Uterus (tissue), 2 donors: ENCODE data around the gene TBC1D5.

Experiments used
- POLR2A ChIP-seq, 2 donors: fragments of 450-650 bp; IDR thresholded peaks; one replicate each; pipeline ENCODE4 v1.6.1; 2016; ENCODE audit warnings: antibody characterized with exemption in 2 of 2, mild to moderate bottlenecking in 1 of 2, moderate library complexity in 1 of 2
- TF ChIP-seq, protein P1 (sequence below), 4 experiments: fragments of 200-600 bp in 2 of 4; fragments of 450-650 bp in 2 of 4; sonication (generic) in 2 of 4; IDR thresholded peaks; one replicate each; pipeline ENCODE4 v1.5.1; 2016 to 2019; ENCODE audit warnings: antibody characterized with exemption in 4 of 4, mild to moderate bottlenecking in 2 of 4, moderate library complexity in 1 of 4

DNA sequence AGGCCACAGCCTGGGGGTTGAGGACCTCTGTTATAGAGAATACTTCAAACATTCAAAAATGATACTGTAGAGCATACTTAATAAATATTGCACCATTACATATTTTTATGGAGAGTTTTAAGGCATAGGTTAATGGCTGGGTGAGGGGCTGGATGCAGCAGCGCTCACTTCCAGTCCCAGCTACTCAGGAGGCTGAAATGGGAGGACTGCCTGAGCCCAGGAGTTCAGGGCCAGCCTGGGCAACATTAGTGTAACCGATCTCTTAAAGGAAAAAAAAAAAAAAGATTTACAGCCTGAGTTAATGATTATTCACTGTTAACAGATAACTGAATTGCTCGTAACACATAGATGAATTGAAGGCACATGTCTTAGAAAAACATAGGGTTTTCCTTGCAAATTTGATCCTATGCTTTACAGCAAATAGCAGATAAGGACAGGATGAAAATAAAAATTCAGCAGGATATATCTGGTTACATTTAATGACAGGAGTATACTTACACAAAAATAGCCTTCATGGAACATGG lies 282.9 kb downstream of the TBC1D5 start:
- no peak for TF ChIP-seq POLR2A (IDR thresholded peaks at IDR 0.05)
- TF ChIP-seq, protein P1, sequence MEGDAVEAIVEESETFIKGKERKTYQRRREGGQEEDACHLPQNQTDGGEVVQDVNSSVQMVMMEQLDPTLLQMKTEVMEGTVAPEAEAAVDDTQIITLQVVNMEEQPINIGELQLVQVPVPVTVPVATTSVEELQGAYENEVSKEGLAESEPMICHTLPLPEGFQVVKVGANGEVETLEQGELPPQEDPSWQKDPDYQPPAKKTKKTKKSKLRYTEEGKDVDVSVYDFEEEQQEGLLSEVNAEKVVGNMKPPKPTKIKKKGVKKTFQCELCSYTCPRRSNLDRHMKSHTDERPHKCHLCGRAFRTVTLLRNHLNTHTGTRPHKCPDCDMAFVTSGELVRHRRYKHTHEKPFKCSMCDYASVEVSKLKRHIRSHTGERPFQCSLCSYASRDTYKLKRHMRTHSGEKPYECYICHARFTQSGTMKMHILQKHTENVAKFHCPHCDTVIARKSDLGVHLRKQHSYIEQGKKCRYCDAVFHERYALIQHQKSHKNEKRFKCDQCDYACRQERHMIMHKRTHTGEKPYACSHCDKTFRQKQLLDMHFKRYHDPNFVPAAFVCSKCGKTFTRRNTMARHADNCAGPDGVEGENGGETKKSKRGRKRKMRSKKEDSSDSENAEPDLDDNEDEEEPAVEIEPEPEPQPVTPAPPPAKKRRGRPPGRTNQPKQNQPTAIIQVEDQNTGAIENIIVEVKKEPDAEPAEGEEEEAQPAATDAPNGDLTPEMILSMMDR (IDR thresholded peaks at IDR 0.05), result no peak
